T-helper 2 cell treated with Interferon-gamma antibody and Interleukin-4, amounts not matched to agents 100 ng/mL and 5 ng/mL, for 36 hours (primary cell): ENCODE data around the gene CNPY3. TPM values are rescaled to one million over a fixed set of nuclear protein-coding genes. Genes with fewer than 3 reads are reported as not detected.
"Not testable (repeated sequence)": the region's sequence is repeated elsewhere in the genome, so short reads cannot be mapped to it uniquely, and the experiment has no call there.

ENCODE experiments used
- intact Hi-C: fragments of 100-400 bp; cut with micrococcal nuclease; formaldehyde crosslinking; loops from one replicate; pipeline ENCODE4 v1.15.1; 2023
- total RNA-seq: library from RNA; stranded (reverse); gene quantifications from 2 replicates; pipeline ENCODE4 v1.2.3, GENCODE V29; 2022

The CNPY3 gene
- total RNA-seq, 1 donor from 2014 or later, result 54.1 TPM

DNA sequence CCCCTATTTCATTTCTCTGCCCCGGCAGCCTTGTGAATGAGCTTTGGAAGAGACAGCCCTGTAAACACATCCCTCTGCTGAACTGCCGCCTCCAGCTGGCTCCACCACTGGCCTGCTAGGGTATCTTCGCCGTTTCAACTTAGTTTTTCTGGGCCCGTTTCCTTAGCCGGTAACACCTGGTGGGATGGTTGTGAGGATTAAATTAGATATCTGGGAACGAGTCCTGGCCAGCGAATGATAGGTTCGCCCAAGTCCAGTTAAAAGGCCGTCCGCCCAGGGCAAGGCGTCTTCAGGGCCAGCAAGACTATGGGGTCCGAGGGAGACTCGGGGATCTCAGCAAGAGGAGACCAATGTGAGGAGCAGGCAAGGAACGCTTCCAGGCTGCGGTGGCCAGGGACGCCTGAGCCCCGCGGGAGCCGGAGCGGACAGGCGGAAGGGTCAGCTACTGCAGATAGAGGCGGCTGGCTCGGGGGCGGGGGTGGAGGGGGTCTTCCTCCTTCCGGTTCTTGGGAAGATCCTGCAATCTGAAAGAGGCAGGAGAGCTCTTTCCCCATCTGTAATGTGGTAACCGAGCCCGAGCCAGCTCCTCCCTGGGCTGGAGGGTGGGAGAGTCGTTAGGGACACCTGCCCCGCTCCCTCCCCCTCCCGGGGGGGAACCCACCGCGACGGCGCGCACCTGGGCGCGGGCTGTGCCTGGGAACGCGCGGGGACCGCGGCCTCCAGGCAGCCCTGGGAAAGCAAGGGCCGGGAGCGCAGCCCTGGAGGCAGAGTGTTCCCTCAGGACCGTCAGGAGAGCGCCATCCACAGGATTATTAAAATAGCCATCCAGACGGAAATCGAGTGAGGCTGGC is 17.9 kb upstream of the CNPY3 start:
- intact Hi-C loops, result no loop called here

DNA sequence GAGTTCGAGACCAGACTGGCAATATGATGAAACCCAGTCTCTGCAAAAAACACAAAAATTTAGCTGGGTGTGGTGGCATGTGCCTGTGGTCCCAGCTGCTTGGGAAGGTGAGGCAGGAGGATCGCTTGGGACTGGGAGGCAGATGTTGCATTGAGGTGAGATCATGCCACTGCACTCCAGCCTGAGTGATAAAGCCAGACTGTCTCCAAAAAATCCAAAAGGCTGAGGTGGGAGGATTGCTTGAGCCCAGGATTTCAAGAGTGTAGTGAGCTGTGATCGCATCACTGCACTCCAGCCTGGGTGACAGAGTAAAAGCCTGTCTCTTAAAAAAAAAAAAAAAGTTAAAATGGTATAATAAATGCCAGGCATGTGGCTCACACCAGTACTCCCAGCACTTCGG is 14.7 kb upstream of the CNPY3 start:
- intact Hi-C loops, result no loop called here

- intact Hi-C loops, result no loop called here
Measured at GRCh38 chr6:42915732-42916131, 13.5 kb upstream of the CNPY3 start, which contains the start of gene PTCRA. Gene PTCRA (plus strand): TSS chr6:42916053. CDS start chr6:42916070, 17 bp downstream.

DNA sequence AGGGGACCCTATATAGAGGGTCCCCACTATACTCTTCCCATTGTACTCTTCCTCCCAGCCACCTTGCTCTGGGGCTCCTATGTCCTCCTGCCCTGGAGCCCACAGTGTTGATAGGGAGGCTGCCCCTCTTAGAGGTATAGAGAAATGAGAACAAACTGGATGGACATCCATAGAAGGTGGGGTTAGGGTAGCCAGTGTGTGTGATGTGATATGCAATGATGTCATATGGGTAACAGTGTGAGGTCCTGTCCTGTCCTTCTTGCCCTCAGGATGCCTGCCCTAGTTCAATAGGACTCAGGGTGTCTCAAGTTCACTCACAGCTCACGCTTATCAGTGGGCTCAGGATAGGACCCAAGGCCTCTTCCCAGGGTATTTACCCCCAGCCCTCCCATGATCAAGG is 13.0 kb upstream of the CNPY3 start:
- intact Hi-C loops, result no loop called here

DNA sequence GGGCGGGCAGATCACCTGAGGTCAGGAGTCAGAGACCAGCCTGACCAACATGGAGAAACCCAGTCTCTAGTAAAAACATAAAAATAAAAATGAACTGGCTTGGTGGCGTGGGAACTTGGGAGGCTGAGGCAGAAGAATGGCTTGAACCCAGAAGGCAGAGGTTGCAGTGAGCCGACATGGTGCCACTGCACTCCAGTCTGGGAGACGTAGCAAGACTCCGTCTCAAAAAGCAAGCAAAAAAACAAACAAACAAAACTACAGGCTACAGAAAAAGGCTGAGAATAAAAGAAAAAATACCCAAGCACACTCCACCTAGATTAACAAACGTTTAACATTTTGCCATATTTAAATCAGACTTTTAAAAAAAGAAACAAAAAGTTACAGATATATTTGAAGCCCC is 7.5 kb upstream of the CNPY3 start:
- intact Hi-C loops, result no loop called here

DNA sequence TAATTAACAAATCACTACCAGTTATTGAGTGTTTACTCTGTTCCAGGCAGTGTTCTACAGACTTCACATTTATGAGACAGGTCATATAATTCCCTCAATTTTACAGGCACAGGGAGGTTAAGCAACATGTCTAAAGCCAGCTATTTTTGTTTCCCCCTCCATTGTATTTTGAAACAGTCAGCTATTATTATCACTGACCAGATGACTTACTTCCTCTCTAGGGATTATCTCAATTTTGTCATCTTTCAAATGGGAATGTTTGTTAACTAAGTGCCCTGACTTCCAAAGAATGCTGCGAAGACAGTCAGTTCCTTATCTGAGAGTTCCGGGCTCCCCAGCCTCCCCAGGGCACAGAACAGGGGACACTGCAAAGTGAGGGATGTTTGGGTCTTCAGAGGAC is 5.6 kb upstream of the CNPY3 start:
- intact Hi-C loops, result no loop called here

- intact Hi-C loops, result loop anchor here (5.0 kb wide), 1 partner anchor 708 kb away; the partner anchor contains the start of gene MRPS10
Measured at GRCh38 chr6:42925248-42925857, 3.9 kb upstream of the CNPY3 start.

- intact Hi-C loops, result loop anchor here (1.0 to 5.0 kb wide), 9 partner anchors 49 to 713 kb away; partner anchors contain the start of genes CUL7, KLC4, KLHDC3 and MRPL2
Measured at GRCh38 chr6:42929821-42930360, 611 bp downstream of the CNPY3 start.

GRCh38 chr6:42932412-42932811 is 3.1 kb downstream of the CNPY3 start:
- intact Hi-C loops, result no loop called here

DNA sequence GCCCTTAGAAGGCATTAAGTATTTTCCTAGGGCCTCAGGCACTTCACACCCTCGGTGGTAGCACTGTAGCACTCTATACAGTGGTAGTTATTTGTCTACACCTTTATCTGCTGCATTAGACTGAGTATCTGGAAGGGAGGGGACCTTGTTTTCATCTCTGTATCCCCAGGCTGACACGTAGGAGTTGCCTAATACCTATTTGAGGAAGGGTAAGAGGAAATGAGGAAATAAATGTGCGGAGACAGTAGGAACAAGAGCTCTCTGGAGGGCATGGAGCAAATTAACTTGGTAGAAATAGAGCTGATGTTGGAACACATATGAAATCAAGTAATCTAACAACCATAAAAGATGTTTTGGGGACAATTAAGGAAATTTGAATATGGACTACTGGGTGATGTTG is 3.9 kb downstream of the CNPY3 start:
- intact Hi-C loops, result no loop called here

DNA sequence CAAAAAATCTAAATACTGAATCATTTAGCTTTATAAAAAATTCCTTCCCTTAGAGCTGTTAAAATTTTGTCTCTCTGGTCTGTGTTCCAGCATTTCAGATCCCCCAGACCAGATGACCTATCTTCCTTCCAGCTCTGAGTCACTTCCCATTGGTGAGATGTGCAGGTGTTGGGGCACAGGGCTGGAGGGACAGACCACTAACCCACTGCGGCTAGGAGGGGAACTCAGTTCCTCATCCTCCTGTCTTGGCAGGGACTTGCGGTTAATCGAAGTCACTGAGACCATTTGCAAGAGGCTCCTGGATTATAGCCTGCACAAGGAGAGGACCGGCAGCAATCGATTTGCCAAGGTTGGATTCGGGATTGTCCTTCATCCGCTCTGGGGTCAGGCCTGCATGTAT is 6.0 kb downstream of the CNPY3 start:
- intact Hi-C loops, result no loop called here

DNA sequence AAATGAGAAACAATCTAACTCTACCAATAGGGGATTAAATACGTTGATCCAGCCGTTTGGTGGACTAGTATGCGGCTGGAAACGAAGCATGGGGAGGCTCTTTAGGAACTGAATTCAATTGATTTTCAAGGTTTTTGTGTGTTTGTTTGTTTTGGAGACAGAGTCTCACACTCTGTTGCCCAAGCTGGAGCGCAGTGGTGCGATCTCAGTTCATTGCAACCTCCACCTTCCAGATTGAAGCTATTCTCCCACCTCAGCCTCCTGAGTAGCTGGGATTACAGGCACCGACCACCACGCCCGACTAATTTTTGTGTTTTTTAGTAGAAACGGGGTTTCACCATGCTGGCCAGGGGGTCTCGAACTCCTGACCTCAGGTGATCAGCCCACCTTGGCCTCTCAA is 7.1 kb downstream of the CNPY3 start:
- intact Hi-C loops, result no loop called here

GRCh38 chr6:42937548-42938427 is 8.5 kb downstream of the CNPY3 start:
- intact Hi-C loops, result no loop called here

GRCh38 chr6:42938428-42938796 is 9.1 kb downstream of the CNPY3 start:
- intact Hi-C loops, result no loop called here

DNA sequence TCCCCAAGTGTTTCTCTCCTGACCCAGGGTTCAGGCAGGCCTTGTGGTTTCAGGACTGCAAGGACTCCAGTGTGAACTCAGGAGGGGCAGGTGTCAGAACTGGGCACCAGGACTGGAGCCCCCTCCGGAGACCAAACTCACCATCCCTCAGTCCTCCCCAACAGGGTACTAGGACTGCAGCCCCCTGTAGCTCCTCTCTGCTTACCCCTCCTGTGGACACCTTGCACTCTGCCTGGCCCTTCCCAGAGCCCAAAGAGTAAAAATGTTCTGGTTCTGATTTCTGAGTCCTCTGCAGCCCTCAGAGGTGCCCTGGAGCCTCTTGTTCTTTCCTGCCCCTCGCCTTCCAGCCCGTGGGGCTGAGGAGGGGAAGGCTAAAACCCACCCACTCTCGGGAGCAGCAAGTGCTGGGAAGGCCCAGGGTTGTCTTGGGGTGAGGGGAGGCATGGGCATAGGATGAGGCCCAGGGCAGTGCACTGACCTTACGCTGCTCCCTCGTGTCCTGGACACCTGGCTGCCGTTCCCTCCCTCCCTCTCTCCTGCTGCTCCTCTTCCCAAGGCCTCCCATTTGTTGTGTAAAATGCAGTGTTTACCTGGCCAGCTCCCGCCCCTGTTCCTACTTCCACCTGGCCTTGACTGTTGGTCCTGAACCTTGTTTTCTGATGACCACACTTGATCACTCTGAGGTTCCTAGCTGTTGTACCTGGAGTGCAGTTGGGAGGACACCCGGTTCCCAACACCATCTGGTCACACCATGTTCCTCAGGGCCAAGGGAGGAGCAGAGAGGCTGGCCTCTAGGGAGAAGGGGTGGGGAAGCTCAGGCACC is 9.9 kb downstream of the CNPY3 start:
- intact Hi-C loops, result no loop called here

GRCh38 chr6:42939810-42940167 is 10.5 kb downstream of the CNPY3 start:
- intact Hi-C loops, result no loop called here

DNA sequence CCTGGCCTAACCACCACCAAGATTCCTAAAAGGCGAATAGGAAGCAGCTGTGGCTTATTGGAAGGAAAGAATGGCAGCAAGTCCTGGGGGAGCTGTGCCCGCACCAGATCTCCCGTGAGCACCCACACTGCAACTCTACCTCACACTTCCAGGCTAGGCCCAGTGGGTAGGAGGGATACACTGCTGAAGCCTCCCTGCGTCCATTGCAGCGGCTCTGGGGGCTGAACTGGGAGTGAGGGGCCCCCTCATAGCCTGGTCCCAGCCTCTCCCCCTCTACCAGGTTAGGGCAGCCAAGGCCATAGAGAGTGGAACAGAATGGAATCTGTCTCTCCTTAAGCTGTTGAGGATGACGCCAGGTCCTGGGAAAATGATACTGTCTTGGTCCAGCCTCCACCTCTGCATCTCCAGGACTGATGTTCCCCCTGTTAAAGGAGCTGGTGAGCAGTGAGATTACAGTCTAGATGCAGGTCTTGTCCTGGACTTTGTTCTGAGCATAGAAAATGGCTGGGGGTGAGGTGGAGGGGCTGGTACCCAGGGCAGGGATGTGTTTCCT is 11.3 kb downstream of the CNPY3 start:
- intact Hi-C loops, result no loop called here

GRCh38 chr6:42941356-42941755 is 12.1 kb downstream of the CNPY3 start:
- intact Hi-C loops, result not testable (repeated sequence)

- intact Hi-C loops, result no loop called here
Measured at GRCh38 chr6:42942444-42942843, 13.2 kb downstream of the CNPY3 start.

GRCh38 chr6:42947950-42948349 is 18.7 kb downstream of the CNPY3 start:
- intact Hi-C loops, result no loop called here
